ENCODE results near the gene ZNF581.
A peak's percentile ranks its signal among the peaks of the same experiment; 100 is the strongest.

ZNF581 gene

DNA sequence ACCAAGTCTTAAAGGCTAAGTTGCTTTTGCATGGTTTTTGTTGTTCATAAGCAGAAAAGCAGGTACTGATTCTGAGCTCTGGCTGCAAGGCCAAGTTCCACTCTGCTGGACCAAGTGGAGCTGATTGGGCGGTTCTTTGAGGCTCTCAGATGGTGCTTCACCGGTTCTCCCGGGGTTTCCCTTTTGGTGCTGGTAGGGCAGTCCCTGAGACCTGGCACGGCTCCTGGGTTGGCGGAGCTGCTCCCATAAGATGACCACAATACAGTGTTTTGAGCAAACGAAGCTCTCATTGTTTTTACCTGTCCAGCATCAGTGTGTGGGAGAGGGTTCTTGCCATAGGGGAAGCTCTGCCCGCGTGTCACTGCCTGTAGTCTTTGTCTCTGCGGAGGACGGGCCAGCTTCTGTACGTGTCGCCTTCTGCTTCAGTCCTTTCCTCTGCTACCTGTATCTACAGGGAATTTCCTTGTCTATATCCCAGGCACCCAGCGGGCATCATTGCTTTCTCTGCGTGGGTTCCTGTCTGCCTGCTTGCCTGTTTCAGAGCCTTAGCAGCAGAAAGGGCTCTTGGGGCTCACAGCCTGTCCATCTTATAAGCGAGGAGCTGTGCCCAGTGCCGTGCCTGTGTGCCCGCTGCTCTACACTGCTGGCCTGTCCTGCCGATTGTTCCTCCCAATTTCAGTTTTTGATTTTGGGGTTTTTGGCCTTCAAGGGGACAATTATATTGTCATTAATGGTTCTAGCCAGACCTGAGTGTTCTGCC is 13.7 kb downstream of the ZNF581 start:
- DNase-seq (ENCODE audit: low read depth in 1 of 2, low spot score in 1 of 2), result peak in 1 of 2 experiments; percentile 43
- peak overlapping the region; percentile 99 for H3K27ac ChIP-seq (replicated peaks)
- peak overlapping the region; percentile 87 for H3K4me3 ChIP-seq (replicated peaks; ENCODE audit: insufficient read depth, low read length)
- TF ChIP-seq REST (IDR thresholded peaks at IDR 0.05; ENCODE audit: insufficient replicate concordance, low read depth), result no peak
- no peak for TF ChIP-seq POLR2AphosphoS5 (IDR thresholded peaks at IDR 0.05; ENCODE audit: low read depth)
- TF ChIP-seq SPI1 (IDR thresholded peaks at IDR 0.05; ENCODE audit: borderline replicate concordance, low read depth), result no peak
- no peak for TF ChIP-seq CTCF (IDR thresholded peaks at IDR 0.05; ENCODE audit: insufficient read depth, low read length)
- no peak for TF ChIP-seq GABPA (IDR thresholded peaks at IDR 0.05; ENCODE audit: low read depth)
- no peaks in the 10 kb centered on the region for H3K27me3 ChIP-seq (ENCODE audit: insufficient read depth, poor library complexity, severe bottlenecking)

GRCh38 chr19:55658846-55659459 is 15.5 kb downstream of the ZNF581 start:
- Histone ChIP-seq H3K27ac (replicated peaks) (peak overlapping the region; percentile 8), H3K4me3 (replicated peaks; ENCODE audit: insufficient read depth, low read length) (peak overlapping the region; percentile 17), H3K27me3 (ENCODE audit: insufficient read depth, poor library complexity, severe bottlenecking) (no peaks in the 10 kb centered on the region)
- TF ChIP-seq POLR2AphosphoS5 (IDR thresholded peaks at IDR 0.05; ENCODE audit: low read depth), result no peak
- no peak for TF ChIP-seq CTCF (IDR thresholded peaks at IDR 0.05; ENCODE audit: insufficient read depth, low read length)
- no peak for TF ChIP-seq SPI1 (IDR thresholded peaks at IDR 0.05; ENCODE audit: borderline replicate concordance, low read depth)
- no peak for TF ChIP-seq GABPA (IDR thresholded peaks at IDR 0.05; ENCODE audit: low read depth)
- no peak for TF ChIP-seq REST (IDR thresholded peaks at IDR 0.05; ENCODE audit: insufficient replicate concordance, low read depth)
- DNase-seq (ENCODE audit: low read depth in 1 of 2, low spot score in 1 of 2), result no peak

DNA sequence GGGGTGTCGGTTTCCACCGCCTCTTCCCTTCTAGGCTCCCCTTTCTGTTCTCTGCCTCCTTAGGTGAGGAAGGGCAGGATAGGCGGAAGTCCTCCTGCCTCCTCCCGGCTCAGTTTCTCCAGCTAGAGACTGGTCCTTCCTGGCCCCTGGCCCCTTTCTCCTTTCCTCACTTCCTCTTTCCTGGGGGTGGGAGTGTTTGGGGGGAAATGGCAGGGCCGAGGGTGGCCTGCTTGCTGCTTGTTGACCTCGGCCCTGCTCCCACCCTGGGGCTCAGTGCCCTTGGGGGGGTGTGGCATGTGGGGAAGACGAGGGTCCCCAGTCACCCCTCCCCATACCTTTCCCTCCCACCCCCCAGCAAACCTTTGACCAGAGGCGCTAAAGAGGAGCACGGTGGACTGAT is 16.4 kb downstream of the ZNF581 start:
- no peak for TF ChIP-seq CTCF (IDR thresholded peaks at IDR 0.05; ENCODE audit: insufficient read depth, low read length)
- peak; percentile 77 for TF ChIP-seq SPI1 (IDR thresholded peaks at IDR 0.05; ENCODE audit: borderline replicate concordance, low read depth)
- peak overlapping the region; percentile 8; the same call in 1 of the 2 replicates for H3K27ac ChIP-seq (replicated peaks)
- no peak overlapping the region for H3K4me3 ChIP-seq (replicated peaks; ENCODE audit: insufficient read depth, low read length)
- no peak for DNase-seq (ENCODE audit: low read depth in 1 of 2, low spot score in 1 of 2)
- H3K27me3 ChIP-seq (ENCODE audit: insufficient read depth, poor library complexity, severe bottlenecking), result no peaks in the 10 kb centered on the region
